GM08714 (cell line): ENCODE measurements around the gene PIK3R5.

ENCODE experiments used
- H3K4me3 ChIP-seq: fragments of 200-500 bp; sonication (Bioruptor generic); 2 replicates; pipeline ENCODE4 v1.5.1; 2014; ENCODE audit warnings: mild to moderate bottlenecking, low read length, inconsistent platforms
- ZNF274 ChIP-seq: IDR thresholded peaks from 2 replicates; pipeline ENCODE4 v1.6.1; 2012; ENCODE audit warnings: mild to moderate bottlenecking, low read depth, low read length

Gene PIK3R5

GRCh38 chr17:8869114-8869815, 96.2 kb downstream of the PIK3R5 start:
- no peak overlapping the region; the same call in 1 of the 2 replicates for H3K4me3 ChIP-seq
- TF ChIP-seq ZNF274: no peak

GRCh38 chr17:8868529-8868951, 97.0 kb downstream of the PIK3R5 start:
- no peak for TF ChIP-seq ZNF274
- no peak overlapping the region; the same call in 1 of the 2 replicates for H3K4me3 ChIP-seq

- no peak for TF ChIP-seq ZNF274
- peak overlapping the region; percentile 87; the same call in 1 of the 2 replicates for H3K4me3 ChIP-seq
These were observed 97.4 kb downstream of the PIK3R5 start for GRCh38 chr17:8868092-8868491.

GRCh38 chr17:8867361-8867981, 98.0 kb downstream of the PIK3R5 start, which contains the start of gene PIK3R6:
PIK3R6 (minus strand) TSS chr17:8867674; CDS start chr17:8849794, 17,880 bp downstream.
- TF ChIP-seq ZNF274: no peak
- H3K4me3 ChIP-seq: peak within 1 kb of the TSS; percentile 87

- peak overlapping the region; percentile 87; the same call in 1 of the 2 replicates for H3K4me3 ChIP-seq
- no peak for TF ChIP-seq ZNF274
These were observed 99.7 kb downstream of the PIK3R5 start for GRCh38 chr17:8865811-8866210.

- peak overlapping the region; percentile 87; the same call in 1 of the 2 replicates for H3K4me3 ChIP-seq
These were observed 100.1 kb downstream of the PIK3R5 start for GRCh38 chr17:8865385-8865784.

GRCh38 chr17:8862213-8863056, 103.1 kb downstream of the PIK3R5 start:
- TF ChIP-seq ZNF274: no peak
- no peak overlapping the region; the same call in 1 of the 2 replicates for H3K4me3 ChIP-seq

More at GRCh38 chr17:8865385-8865784, 100.1 kb downstream of the PIK3R5 start:
- no peak for TF ChIP-seq ZNF274

- H3K4me3 ChIP-seq: peak overlapping the region; percentile 17; the same call in 1 of the 2 replicates
- TF ChIP-seq ZNF274: no peak
These were observed 103.9 kb downstream of the PIK3R5 start for GRCh38 chr17:8861495-8862181.

- TF ChIP-seq ZNF274: no peak
- no peak overlapping the region; the same call in 1 of the 2 replicates for H3K4me3 ChIP-seq
These were observed 105.6 kb downstream of the PIK3R5 start for GRCh38 chr17:8859804-8860430.

- peak overlapping the region; percentile 7; the same call in 1 of the 2 replicates for H3K4me3 ChIP-seq
- no peak for TF ChIP-seq ZNF274
These were observed 106.3 kb downstream of the PIK3R5 start for GRCh38 chr17:8859027-8859803.

GRCh38 chr17:8857919-8858318, 107.6 kb downstream of the PIK3R5 start:
- TF ChIP-seq ZNF274: no peak
- H3K4me3 ChIP-seq: peak overlapping the region; percentile 47; the same call in 1 of the 2 replicates

GRCh38 chr17:8856869-8857575, 108.5 kb downstream of the PIK3R5 start:
- TF ChIP-seq ZNF274: no peak
- H3K4me3 ChIP-seq: peak overlapping the region; percentile 47; the same call in 1 of the 2 replicates

GRCh38 chr17:8856205-8856603, 109.3 kb downstream of the PIK3R5 start:
- peak overlapping the region; percentile 41; the same call in 1 of the 2 replicates for H3K4me3 ChIP-seq
